ENCODE results near the gene PUS1. TPM values are rescaled to one million over a fixed set of nuclear protein-coding genes. Genes with fewer than 3 reads are reported as not detected.

PUS1 gene
- total and polyA plus RNA-seq, 2 of the 8 experiments (the other 6 are each of a cell fraction or from before 2014, with no cell fraction given), result 48.1 to 81.2 TPM

- no peak overlapping the region for H4K91ac ChIP-seq (replicated peaks; ENCODE audit: insufficient read length, low read length)
- no peak overlapping the region for H3K4me3 ChIP-seq (ENCODE audit: extremely low read depth in 1 of 4, insufficient read depth in 2 of 4, low read depth in 3 of 4, low read length in 4 of 4)
- no peak overlapping the region for H3K9ac ChIP-seq (replicated peaks in 1 of 4; ENCODE audit: extremely low read depth in 1 of 4, low read depth in 3 of 4, low read length in 3 of 4)
- TF ChIP-seq CTBP2 (IDR thresholded peaks at IDR 0.05; ENCODE audit: borderline replicate concordance, insufficient read depth, insufficient read length, low read length) (no peak), TCF12 (IDR thresholded peaks at IDR 0.05; ENCODE audit: low read depth, low read length) (no peak), KDM5A (IDR thresholded peaks at IDR 0.05; ENCODE audit: low read length) (no peak), E2F6 (IDR thresholded peaks at IDR 0.05) (no peak), SUZ12 (IDR thresholded peaks at IDR 0.05; ENCODE audit: low read length) (no peak), SP4 (IDR thresholded peaks at IDR 0.05; ENCODE audit: low read length) (no peak), HDAC2 (IDR thresholded peaks at IDR 0.05; ENCODE audit: borderline replicate concordance in 1 of 2, low read depth in 2 of 2, low read length in 2 of 2) (no peak), POLR2A (IDR thresholded peaks at IDR 0.05; ENCODE audit: control extremely low read depth in 1 of 2, low read depth in 2 of 2, low read length in 2 of 2) (no peak)
- no peaks in the 10 kb centered on the region for H3K27me3 ChIP-seq (replicated peaks in 1 of 4; ENCODE audit: control insufficient read depth in 3 of 4, extremely low read depth in 1 of 4, insufficient read depth in 3 of 4, low read length in 3 of 4)
- peaks cover 0 to 29% of the 10 kb centered on the region in 2 experiments; a peak in 3 of 4 replicates for H3K79me2 ChIP-seq (ENCODE audit: control insufficient read depth in 1 of 2, insufficient read depth in 2 of 2, low read length in 2 of 2)
- H4K20me1 ChIP-seq (replicated peaks in 1 of 2; ENCODE audit: control insufficient read depth in 1 of 2, insufficient read depth in 2 of 2, low read length in 2 of 2), result no peaks in the 10 kb centered on the region
- no peak overlapping the region for H4K8ac ChIP-seq (ENCODE audit: extremely low read depth, insufficient read depth, low read length)
- FAIRE-seq (no peak), DNase-seq (ENCODE audit: low read depth in 1 of 2, low spot score in 2 of 2) (no peak)
- no peak overlapping the region for H3K4me2 ChIP-seq (ENCODE audit: insufficient read depth in 1 of 2, low read depth in 2 of 2, low read length in 2 of 2)
- peaks cover under 1% of the 10 kb centered on the region for H3K79me1 ChIP-seq (ENCODE audit: low read depth, low read length)
- no peak overlapping the region for H4K5ac ChIP-seq (ENCODE audit: insufficient read length, low read depth, low read length)
- CTCF ChIA-PET (ENCODE audit: partially characterized antibody), result interaction anchor here (0.7 to 1.4 kb wide), 4 partner anchors 13 to 50 kb away, joined by 3 read pairs; no protein-coding TSS in a partner anchor
- no peak overlapping the region for H3K14ac ChIP-seq (ENCODE audit: insufficient read length)
- H3K27ac ChIP-seq (ENCODE audit: low read depth, low read length), result no peak overlapping the region
- H3K56ac ChIP-seq (replicated peaks; ENCODE audit: insufficient read length, low read depth, low read length), result no peak overlapping the region
- no peaks in the 10 kb centered on the region for H3K9me3 ChIP-seq (ENCODE audit: insufficient read depth in 2 of 2, low read depth in 1 of 2, low read length in 1 of 2)
- H3K18ac ChIP-seq (ENCODE audit: extremely low read depth, low read length), result no peak overlapping the region
- peaks cover 2 to 37% (median 9%) of the 10 kb centered on the region in 4 experiments; a peak in 4 of 8 replicates for H3K36me3 ChIP-seq (ENCODE audit: control insufficient read depth in 2 of 4, insufficient read depth in 4 of 4, low read length in 3 of 4)
- H3K4me1 ChIP-seq (replicated peaks in 1 of 4; ENCODE audit: control insufficient read depth in 3 of 4, insufficient read depth in 4 of 4, low read length in 3 of 4), result no peaks in the 10 kb centered on the region
- no peak overlapping the region for H2AFZ ChIP-seq (ENCODE audit: low read length)
- no peak overlapping the region for H2BK12ac ChIP-seq (ENCODE audit: low read depth, low read length)
- H3K4ac ChIP-seq (replicated peaks; ENCODE audit: insufficient read length, low read depth, low read length), result no peak overlapping the region
- no peak overlapping the region for H2BK120ac ChIP-seq (replicated peaks; ENCODE audit: low read depth, low read length)
- no peaks in the 10 kb centered on the region for H3K23me2 ChIP-seq (ENCODE audit: low read depth, low read length)
- H2BK5ac ChIP-seq (ENCODE audit: low read depth, low read length), result no peak overlapping the region
- 78% methylated on average over 3 of the region's 3 CpGs; no CpG with 5 or more reads in 1 of the 2 experiments for WGBS, 2 experiments (ENCODE audit: extremely low coverage in 1 of 2, insufficient coverage in 1 of 2, insufficient read length in 1 of 2, insufficient replicate concordance in 2 of 2, low coverage in 1 of 2, low lambda C conversion rate in 2 of 2, missing lambda C conversion rate in 1 of 2)
- H3K23ac ChIP-seq (ENCODE audit: insufficient read length), result no peak overlapping the region
- H2BK20ac ChIP-seq (ENCODE audit: low read length), result no peak overlapping the region
- POLR2A ChIA-PET (ENCODE audit: partially characterized antibody), result no interaction called here
- no peak overlapping the region for H2BK15ac ChIP-seq (ENCODE audit: low read length)
- H2AK5ac ChIP-seq (ENCODE audit: low read depth, low read length), result no peak overlapping the region
These were observed 51.2 kb downstream of the PUS1 start for GRCh38 chr12:131980263-131980662.
